ENCODE measurements around the gene RBM42. TPM values are rescaled to one million over a fixed set of nuclear protein-coding genes. Genes with fewer than 3 reads are reported as not detected.

Gene RBM42
- total and polyA plus RNA-seq, 9 of the 15 experiments (the other 6 are each of a cell fraction or from before 2014, with no cell fraction given) = 5.7 to 149 (median 32.4) TPM

- TF ChIP-seq, protein P1, sequence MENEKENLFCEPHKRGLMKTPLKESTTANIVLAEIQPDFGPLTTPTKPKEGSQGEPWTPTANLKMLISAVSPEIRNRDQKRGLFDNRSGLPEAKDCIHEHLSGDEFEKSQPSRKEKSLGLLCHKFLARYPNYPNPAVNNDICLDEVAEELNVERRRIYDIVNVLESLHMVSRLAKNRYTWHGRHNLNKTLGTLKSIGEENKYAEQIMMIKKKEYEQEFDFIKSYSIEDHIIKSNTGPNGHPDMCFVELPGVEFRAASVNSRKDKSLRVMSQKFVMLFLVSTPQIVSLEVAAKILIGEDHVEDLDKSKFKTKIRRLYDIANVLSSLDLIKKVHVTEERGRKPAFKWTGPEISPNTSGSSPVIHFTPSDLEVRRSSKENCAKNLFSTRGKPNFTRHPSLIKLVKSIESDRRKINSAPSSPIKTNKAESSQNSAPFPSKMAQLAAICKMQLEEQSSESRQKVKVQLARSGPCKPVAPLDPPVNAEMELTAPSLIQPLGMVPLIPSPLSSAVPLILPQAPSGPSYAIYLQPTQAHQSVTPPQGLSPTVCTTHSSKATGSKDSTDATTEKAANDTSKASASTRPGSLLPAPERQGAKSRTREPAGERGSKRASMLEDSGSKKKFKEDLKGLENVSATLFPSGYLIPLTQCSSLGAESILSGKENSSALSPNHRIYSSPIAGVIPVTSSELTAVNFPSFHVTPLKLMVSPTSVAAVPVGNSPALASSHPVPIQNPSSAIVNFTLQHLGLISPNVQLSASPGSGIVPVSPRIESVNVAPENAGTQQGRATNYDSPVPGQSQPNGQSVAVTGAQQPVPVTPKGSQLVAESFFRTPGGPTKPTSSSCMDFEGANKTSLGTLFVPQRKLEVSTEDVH (IDR thresholded peaks at IDR 0.05; ENCODE audit: low read depth, partially characterized antibody) = peak; percentile 68
- no peak for TF ChIP-seq FOXO4 (CRISPR knock-in tag; IDR thresholded peaks at IDR 0.05)
- 0 out of 2 replicates have a peak, but pooled peaks have one; percentile 49 for TF ChIP-seq NCOA1 (IDR thresholded peaks at IDR 0.05; ENCODE audit: low read depth)
- TF ChIP-seq PHF8 (IDR thresholded peaks at IDR 0.05; ENCODE audit: borderline replicate concordance, low read length) = peak; percentile 93; the same call in 1 of the 2 replicates
- no peak for TF ChIP-seq PURB (CRISPR knock-in tag; IDR thresholded peaks at IDR 0.05; ENCODE audit: low read depth)
- no peak for TF ChIP-seq ZBTB8A (IDR thresholded peaks at IDR 0.05; ENCODE audit: partially characterized antibody)
- no peak for TF ChIP-seq FUS (optimal IDR thresholded peaks at IDR 0.05; ENCODE audit: low read depth, low read length)
- 0 out of 2 replicates have a peak, but pooled peaks have one; percentile 69 for TF ChIP-seq SIN3B (IDR thresholded peaks at IDR 0.05; ENCODE audit: low read depth)
- TF ChIP-seq, protein P2, sequence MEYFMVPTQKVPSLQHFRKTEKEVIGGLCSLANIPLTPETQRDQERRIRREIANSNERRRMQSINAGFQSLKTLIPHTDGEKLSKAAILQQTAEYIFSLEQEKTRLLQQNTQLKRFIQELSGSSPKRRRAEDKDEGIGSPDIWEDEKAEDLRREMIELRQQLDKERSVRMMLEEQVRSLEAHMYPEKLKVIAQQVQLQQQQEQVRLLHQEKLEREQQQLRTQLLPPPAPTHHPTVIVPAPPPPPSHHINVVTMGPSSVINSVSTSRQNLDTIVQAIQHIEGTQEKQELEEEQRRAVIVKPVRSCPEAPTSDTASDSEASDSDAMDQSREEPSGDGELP (CRISPR knock-in tag; IDR thresholded peaks at IDR 0.05; ENCODE audit: borderline replicate concordance) = peak; percentile 27; the same call in 1 of the 2 replicates
- peak; percentile 19; the same call in 1 of the 2 replicates for TF ChIP-seq ETV5 (CRISPR knock-in tag; IDR thresholded peaks at IDR 0.05; ENCODE audit: low read depth)
- peak; percentile 81 for TF ChIP-seq RBFOX2 (IDR thresholded peaks at IDR 0.05; ENCODE audit: low read depth, low read length)
- TF ChIP-seq ZNF140 (CRISPR knock-in tag; IDR thresholded peaks at IDR 0.05) = no peak
- TF ChIP-seq, protein P3, sequence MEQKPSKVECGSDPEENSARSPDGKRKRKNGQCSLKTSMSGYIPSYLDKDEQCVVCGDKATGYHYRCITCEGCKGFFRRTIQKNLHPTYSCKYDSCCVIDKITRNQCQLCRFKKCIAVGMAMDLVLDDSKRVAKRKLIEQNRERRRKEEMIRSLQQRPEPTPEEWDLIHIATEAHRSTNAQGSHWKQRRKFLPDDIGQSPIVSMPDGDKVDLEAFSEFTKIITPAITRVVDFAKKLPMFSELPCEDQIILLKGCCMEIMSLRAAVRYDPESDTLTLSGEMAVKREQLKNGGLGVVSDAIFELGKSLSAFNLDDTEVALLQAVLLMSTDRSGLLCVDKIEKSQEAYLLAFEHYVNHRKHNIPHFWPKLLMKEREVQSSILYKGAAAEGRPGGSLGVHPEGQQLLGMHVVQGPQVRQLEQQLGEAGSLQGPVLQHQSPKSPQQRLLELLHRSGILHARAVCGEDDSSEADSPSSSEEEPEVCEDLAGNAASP (IDR thresholded peaks at IDR 0.05) = no peak
- TF ChIP-seq CREM (IDR thresholded peaks at IDR 0.05; ENCODE audit: low read depth) = peak; percentile 59
- peak; percentile 66; the same call in 1 of the 2 replicates for TF ChIP-seq ELF2 (CRISPR knock-in tag; IDR thresholded peaks at IDR 0.05)
- no peak for TF ChIP-seq CSDE1 (IDR thresholded peaks at IDR 0.05)
- TF ChIP-seq NR2F6 (CRISPR knock-in tag; IDR thresholded peaks at IDR 0.05) = no peak
- no peak for TF ChIP-seq MTF1 (CRISPR knock-in tag; IDR thresholded peaks at IDR 0.05; ENCODE audit: borderline replicate concordance)
- TF ChIP-seq ATF1 (CRISPR knock-in tag; IDR thresholded peaks at IDR 0.05) = no peak
- TF ChIP-seq ATF1 (tag; IDR thresholded peaks at IDR 0.05) = peak; percentile 61
- no peak for TF ChIP-seq THRAP3 (IDR thresholded peaks at IDR 0.05; ENCODE audit: borderline replicate concordance)
- peak; percentile 89 for TF ChIP-seq GABPB1 (CRISPR knock-in tag; IDR thresholded peaks at IDR 0.05)
Measured at GRCh38 chr19:35648017-35648961, 19.5 kb downstream of the RBM42 start, which contains the start of gene COX6B1 (continued).

Measured in K562 (cell line).